Ishikawa (cell line): ENCODE results near the gene EMILIN1.

Experiments used
- CEBPB ChIP-seq: IDR thresholded peaks from 2 replicates; pipeline ENCODE4 v1.6.1; 2012
- CREB1 ChIP-seq: IDR thresholded peaks from 2 replicates; pipeline ENCODE4 v1.6.1; 2012; ENCODE audit warnings: low read depth
- EGR1 ChIP-seq: IDR thresholded peaks from 2 replicates; pipeline ENCODE4 v1.6.1; 2012
- EP300 ChIP-seq: IDR thresholded peaks from 2 replicates; pipeline ENCODE4 v1.6.1; 2012; ENCODE audit warnings: borderline replicate concordance
- FOXM1 ChIP-seq: IDR thresholded peaks from 2 replicates; pipeline ENCODE4 v1.6.1; 2012; ENCODE audit warnings: low read depth, borderline replicate concordance
- MAX ChIP-seq: IDR thresholded peaks from 2 replicates; pipeline ENCODE4 v1.6.1; 2012
- NFIC ChIP-seq: IDR thresholded peaks from 2 replicates; pipeline ENCODE4 v1.6.1; 2012
- RAD21 ChIP-seq: IDR thresholded peaks from 2 replicates; pipeline ENCODE4 v1.6.1; 2012; ENCODE audit warnings: low read depth
- REST ChIP-seq: IDR thresholded peaks from 2 replicates; pipeline ENCODE4 v1.6.1; 2012; ENCODE audit warnings: low read depth, mild to moderate bottlenecking
- TAF1 ChIP-seq: IDR thresholded peaks from 2 replicates; pipeline ENCODE4 v1.6.1; 2012; ENCODE audit warnings: low read depth, mild to moderate bottlenecking
- TCF12 ChIP-seq: IDR thresholded peaks from 2 replicates; pipeline ENCODE4 v1.6.1; 2012; ENCODE audit warnings: low read depth
- TEAD4 ChIP-seq: IDR thresholded peaks from 2 replicates; pipeline ENCODE4 v1.6.1; 2012
- USF1 ChIP-seq: IDR thresholded peaks from 2 replicates; pipeline ENCODE4 v1.6.1; 2012
- YY1 ChIP-seq: IDR thresholded peaks from 2 replicates; pipeline ENCODE4 v1.6.1; 2012; ENCODE audit warnings: low read depth
- ZBTB7A ChIP-seq: IDR thresholded peaks from 2 replicates; pipeline ENCODE4 v1.6.1; 2012; ENCODE audit warnings: low read depth

EMILIN1 gene

DNA sequence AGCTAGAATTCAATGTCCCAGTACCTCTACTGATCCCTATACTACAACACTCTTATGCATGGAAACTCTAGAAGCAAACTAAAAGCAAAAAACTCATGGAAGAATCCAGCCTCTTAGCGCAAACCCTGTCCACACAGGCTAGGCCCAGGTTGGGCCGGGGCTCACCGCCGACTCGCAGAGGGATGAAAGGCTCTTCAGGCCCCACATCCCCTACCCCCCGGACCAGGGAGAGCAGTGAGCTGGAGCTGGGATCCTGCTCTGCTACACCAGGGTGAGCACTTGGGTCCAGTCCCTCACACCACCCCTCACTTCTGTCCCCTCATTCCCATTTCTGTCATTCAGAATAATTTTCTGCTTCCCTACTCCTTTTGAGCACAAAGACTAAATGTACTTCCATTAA lies 9.0 kb upstream of the EMILIN1 start:
- no peak for TF ChIP-seq MAX
- no peak for TF ChIP-seq TCF12
- no peak for TF ChIP-seq REST
- no peak for TF ChIP-seq ZBTB7A
- no peak for TF ChIP-seq YY1

DNA sequence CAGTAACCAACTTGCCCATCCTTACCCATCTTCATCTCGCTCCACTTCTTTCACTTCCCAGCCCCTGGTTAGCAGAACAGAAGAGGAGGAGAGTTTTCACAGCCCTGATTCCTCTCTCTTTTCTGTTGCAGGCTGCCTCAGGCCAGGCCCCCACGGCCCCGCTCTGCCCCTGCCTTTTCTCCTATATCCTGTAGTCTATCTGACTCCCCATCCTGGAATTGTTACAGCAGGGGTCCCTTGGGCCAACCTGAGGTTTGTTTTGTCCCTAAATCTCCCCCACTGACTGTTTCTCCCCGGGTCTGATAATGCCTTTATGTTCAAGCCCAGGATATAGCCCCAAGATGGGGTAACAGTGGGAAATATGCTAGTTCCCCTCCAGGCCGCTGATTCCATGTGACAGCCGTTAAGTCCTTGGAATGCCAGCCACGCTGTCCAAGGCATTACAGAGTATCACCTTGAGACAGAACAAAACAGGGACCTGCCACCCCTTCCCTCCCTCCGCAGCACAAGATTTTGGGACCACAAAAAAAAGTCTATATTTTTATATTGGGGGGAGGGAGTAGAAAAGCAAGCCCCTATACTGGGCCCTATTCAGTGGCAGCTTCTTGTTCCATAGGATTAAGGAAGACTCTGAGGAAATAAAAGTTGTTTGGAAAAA lies 8.3 kb upstream of the EMILIN1 start:
- TF ChIP-seq TEAD4 (no peak), TAF1 (no peak), REST (no peak), CEBPB (no peak), YY1 (no peak), EGR1 (no peak), TCF12 (no peak), USF1 (no peak), MAX (no peak), NFIC (no peak), FOXM1 (no peak), ZBTB7A (no peak), EP300 (no peak), CREB1 (no peak), RAD21 (no peak)

DNA sequence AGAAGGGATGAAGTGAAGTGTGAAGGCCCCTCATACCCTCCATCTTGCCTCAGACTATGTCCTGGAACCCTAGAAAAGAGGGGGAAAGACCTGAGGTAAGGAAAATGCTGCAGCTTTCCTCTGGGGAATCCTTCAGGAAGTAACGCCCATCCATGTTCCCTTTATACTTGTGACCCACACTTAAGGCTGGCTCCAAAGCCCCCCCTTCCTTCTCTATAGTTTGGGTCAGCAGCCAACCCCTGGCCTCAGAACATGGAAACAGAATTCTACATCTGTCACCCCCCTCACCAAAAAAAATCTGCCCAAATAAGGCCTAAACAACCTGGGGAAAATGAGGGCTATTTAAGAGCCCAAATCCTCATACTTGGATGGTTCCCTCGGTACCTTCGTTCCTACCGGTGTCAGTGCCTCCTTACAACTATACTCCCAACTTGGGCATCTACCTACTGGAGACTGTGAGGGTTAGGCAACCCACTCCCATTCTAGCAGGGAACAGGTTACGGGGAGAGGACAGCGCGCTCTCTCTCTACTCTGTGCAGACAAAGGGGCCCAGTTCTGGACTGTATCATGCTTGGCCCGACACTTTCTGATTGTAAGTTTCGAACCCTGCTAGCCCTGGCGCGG lies 7.7 kb upstream of the EMILIN1 start:
- TF ChIP-seq NFIC (no peak), YY1 (no peak), EP300 (no peak), USF1 (no peak), TEAD4 (no peak), CEBPB (no peak)

- TF ChIP-seq CEBPB (no peak), REST (no peak), NFIC (no peak), MAX (peak; percentile 64), FOXM1 (no peak), EGR1 (no peak), CREB1 (peak; percentile 68), TAF1 (peak; percentile 87), RAD21 (no peak), ZBTB7A (no peak), YY1 (peak; percentile 62; the same call in 1 of the 2 replicates), USF1 (0 out of 2 replicates have a peak, but pooled peaks have one; percentile 17), TEAD4 (no peak), TCF12 (peak; percentile 71), EP300 (no peak)
Observed at GRCh38 chr2:27071277-27071989, 7.0 kb upstream of the EMILIN1 start, which contains the start of gene OST4. Gene OST4, minus strand, starts transcription at chr2:27071654.
